ENCODE data around the gene ABCA6. TPM values are rescaled to one million over a fixed set of nuclear protein-coding genes. Genes with fewer than 3 reads are reported as not detected.

The ABCA6 gene
- total RNA-seq, 2 experiments from 2014 or later = 0.13 to 0.30 TPM

DNA sequence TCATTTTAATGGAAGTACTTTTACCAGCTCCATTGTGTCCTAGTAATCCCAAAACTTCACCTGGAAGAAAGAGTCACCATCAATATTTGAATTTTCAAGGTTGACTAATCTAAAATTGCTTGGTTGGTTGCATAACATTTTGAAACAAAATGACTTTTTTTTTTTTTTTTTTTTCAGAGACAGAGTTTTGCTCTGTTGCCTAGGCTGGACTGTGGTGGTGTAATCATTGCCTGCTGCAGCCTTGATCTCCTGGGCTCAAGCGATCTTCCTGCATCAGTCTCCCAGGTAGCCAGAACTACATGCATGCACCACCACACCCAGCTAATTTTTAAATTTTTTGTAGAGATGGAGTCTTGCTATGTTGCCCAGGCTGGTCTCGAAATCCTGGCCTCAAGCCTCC lies 12.6 kb upstream of the ABCA6 start:
- no peak overlapping the region for H3K4me3 Mint-ChIP-seq
- no peak for DNase-seq
- H3K4me1 Mint-ChIP-seq = no peaks in the 10 kb centered on the region
- H3K36me3 Mint-ChIP-seq (ENCODE audit: low read depth) = no peaks in the 10 kb centered on the region
- H3K27me3 Mint-ChIP-seq = no peaks in the 10 kb centered on the region
- no peaks in the 10 kb centered on the region for H3K9me3 Mint-ChIP-seq
- CTCF ChIA-PET = no interaction called here
- POLR2A ChIA-PET = no interaction called here
- no peak overlapping the region for H3K27ac Mint-ChIP-seq

DNA sequence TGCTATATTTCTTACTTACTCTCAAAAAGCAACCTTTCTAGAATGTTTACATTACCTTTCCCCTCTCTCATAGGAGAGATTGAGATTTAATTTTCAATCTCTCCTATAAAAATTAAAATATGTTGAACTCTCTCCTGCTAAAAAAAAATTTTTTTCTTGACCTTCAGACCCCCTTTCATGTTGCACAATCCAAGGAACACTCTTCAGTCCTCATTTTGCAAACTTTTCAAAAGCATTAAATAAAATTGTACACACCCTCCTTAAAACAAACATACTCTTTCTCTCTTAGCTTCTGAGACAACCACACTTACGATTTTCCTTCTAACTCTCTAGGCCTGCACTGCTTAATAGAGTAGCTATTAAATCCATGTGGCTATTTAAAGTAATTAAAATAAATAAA lies 8.6 kb upstream of the ABCA6 start:
- Mint-ChIP-seq H3K9me3 (no peaks in the 10 kb centered on the region), H3K27ac (no peak overlapping the region), H3K4me1 (no peaks in the 10 kb centered on the region), H3K36me3 (ENCODE audit: low read depth) (no peaks in the 10 kb centered on the region), H3K27me3 (no peaks in the 10 kb centered on the region), H3K4me3 (no peak overlapping the region)
- ChIA-PET POLR2A (no interaction called here), CTCF (no interaction called here)
- no peak for DNase-seq

DNA sequence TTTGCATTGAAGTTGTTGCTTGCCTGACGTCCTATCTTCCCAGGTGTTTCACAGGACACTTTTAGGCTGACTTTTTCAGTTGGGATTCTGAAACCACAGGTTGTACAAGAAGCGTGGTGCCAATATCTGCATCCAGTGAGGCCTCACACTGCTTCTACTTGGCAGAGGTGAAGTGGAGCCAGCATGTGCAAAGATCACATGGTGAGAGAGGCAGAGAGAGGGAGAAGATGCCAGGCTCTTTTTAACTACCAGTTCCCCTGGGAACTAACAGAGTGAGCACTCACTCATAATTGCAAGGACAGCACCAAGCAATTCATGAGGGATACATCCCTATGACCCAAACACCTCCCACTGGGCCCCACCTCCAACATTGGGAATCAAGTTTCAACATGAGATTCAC lies 5.8 kb upstream of the ABCA6 start:
- Mint-ChIP-seq H3K27me3 (no peaks in the 10 kb centered on the region), H3K4me3 (no peak overlapping the region), H3K27ac (no peak overlapping the region), H3K4me1 (no peaks in the 10 kb centered on the region), H3K9me3 (no peaks in the 10 kb centered on the region), H3K36me3 (ENCODE audit: low read depth) (no peaks in the 10 kb centered on the region)
- ChIA-PET POLR2A (no interaction called here), CTCF (no interaction called here)
- no peak for DNase-seq

DNA sequence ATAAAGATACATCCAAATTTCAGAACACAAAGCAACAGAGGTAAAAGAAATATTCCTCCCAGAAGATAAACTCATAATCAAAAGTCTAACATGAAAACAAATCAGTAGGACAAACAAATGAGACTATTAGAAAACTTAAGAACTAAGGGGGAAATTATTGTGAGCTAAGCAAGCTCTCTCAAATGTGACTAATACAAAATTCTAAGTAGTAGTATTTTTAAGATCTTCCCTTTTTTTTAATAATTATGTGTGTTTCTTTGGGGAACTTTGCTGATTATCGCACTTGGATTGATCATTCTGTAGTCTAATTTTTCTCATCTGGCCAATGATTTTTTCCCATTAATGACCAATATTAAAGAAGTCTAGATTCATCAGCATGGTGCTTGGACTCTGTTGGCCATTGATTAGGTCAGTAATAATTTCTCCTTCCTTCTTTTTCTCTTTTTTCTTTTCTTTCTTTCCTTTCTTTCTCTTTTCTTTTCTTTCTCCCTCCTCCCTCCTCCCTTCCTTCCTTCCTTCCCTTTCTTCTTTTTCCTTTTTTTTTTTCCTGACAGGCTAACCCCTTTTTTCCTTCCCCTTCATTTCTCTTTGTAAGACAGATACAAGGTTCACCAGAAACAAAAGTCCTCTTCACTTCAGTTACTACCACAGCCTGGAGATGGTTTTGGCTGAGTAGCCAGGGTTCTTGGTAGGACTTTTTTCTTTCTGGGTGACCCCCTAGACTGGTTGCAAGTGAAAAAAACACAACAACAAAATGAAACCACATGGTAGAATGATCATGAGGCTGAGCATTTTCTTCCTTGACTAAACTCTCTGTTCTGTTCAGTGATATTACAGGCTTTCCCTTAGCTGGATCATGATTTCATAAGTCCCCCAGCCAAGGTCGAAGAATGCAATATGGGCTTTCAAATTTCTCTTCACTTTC lies 2.9 kb upstream of the ABCA6 start:
- POLR2A ChIA-PET = no interaction called here
- H3K27ac Mint-ChIP-seq = no peak overlapping the region
- H3K9me3 Mint-ChIP-seq = no peaks in the 10 kb centered on the region
- H3K4me1 Mint-ChIP-seq = no peaks in the 10 kb centered on the region
- H3K36me3 Mint-ChIP-seq (ENCODE audit: low read depth) = no peaks in the 10 kb centered on the region
- no peak overlapping the region for H3K4me3 Mint-ChIP-seq
- CTCF ChIA-PET = no interaction called here
- no peak for DNase-seq
- peaks cover 4% of the 10 kb centered on the region for H3K27me3 Mint-ChIP-seq

DNA sequence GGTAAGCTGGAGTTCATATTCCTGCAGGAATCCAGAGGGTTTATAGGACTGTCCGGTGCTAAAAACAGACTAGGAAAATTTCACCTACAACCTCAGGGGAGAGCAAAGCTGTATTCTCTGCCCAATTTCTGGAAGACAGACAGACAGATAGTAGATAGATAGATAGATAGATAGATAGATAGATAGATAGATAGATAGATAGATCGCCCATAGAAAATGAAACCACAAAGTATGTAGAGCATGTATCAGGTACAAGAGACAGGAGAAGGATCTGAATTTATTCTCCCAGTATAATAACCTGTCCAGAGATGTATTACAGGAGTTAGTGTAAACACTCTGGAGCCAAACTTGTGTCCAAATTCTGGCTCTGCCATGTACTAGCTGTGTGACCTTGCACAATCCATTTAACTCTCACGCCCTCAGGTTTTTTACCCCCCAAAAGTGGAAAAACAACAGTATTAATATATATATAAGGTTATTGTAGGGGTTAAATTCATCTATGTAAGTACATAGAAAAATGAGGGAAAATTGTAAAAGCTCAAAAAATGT lies 2.1 kb upstream of the ABCA6 start:
- no peak for DNase-seq
- POLR2A ChIA-PET = no interaction called here
- Mint-ChIP-seq H3K36me3 (ENCODE audit: low read depth) (no peaks in the 10 kb centered on the region), H3K4me3 (no peak overlapping the region), H3K4me1 (no peaks in the 10 kb centered on the region), H3K9me3 (no peaks in the 10 kb centered on the region), H3K27ac (no peak overlapping the region), H3K27me3 (peaks cover 4% of the 10 kb centered on the region)
- CTCF ChIA-PET = no interaction called here

DNA sequence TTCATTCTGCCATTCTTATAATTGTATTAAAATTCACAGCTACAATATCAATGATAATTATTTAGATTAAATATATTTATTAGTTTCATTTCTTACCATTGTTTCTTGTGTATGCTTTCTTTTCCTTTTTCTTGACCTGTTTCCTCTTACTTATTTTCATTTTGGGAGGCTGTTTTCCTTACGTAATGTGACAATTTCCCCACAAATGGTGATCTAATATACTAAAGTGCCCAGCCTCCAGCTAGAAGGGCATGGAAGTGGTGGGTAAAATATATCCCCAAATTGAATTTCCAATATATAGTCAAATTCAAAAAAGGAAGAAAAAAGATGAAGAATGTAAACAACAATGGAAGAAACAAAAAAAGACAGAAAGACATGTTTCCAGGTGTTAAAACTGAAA lies 1.5 kb upstream of the ABCA6 start:
- Mint-ChIP-seq H3K36me3 (ENCODE audit: low read depth) (no peaks in the 10 kb centered on the region), H3K4me1 (no peaks in the 10 kb centered on the region), H3K27ac (no peak overlapping the region), H3K9me3 (no peaks in the 10 kb centered on the region), H3K27me3 (peaks cover 4% of the 10 kb centered on the region), H3K4me3 (no peak overlapping the region)
- no peak for DNase-seq
- ChIA-PET POLR2A (no interaction called here), CTCF (no interaction called here)

DNA sequence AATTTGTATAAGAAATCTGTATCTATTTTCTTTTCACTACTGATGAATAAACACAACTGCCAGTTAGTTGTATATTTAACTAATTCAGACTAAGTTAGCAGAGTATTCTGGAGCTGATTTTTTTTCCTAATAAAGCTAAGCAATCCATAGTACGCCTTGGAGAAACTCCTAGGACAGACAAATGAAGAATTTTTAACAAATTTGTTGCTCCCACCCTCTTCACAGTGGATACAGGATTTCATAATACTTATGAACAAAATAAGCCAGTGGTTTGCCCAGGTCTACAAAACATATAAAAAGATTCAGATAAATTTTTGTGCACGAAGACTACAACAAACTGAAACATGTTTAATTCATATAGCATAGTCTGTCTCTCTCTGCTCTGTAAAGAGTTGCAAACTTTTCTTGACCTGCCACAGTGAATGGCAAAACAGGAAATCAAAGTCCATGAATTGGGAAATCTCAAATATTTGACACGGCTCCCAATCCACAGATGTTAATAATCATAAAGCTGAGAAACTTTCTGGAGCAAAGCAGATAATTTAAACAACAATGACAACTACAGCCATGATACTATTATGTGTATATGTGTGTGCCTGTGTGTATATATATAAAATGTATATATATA lies 594 bp upstream of the ABCA6 start:
- no peak for DNase-seq
- H3K36me3 Mint-ChIP-seq (ENCODE audit: low read depth) = no peaks in the 10 kb centered on the region
- peaks cover 4% of the 10 kb centered on the region for H3K27me3 Mint-ChIP-seq
- H3K4me3 Mint-ChIP-seq = no peak overlapping the region
- CTCF ChIA-PET = no interaction called here
- no peaks in the 10 kb centered on the region for H3K9me3 Mint-ChIP-seq
- H3K4me1 Mint-ChIP-seq = no peaks in the 10 kb centered on the region
- POLR2A ChIA-PET = no interaction called here
- no peak overlapping the region for H3K27ac Mint-ChIP-seq

DNA sequence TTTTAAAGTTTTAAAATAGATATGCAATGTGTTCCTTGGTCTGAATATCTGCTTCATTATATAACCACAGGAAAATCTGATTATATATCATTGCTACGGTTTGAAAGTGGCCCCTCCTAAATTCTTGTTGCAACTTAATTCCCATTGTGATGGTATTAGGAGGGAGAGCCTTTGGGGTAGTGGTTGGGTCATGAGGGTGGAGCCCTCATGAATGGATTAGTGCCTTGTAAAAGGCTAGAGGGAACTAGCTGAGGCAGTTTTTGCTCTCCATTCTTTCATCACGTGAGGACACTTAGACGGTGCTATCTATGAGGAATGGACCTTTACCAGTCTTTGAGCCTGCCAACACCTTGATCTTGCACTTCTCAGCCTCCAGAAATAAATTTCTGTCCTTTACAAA lies 7.6 kb downstream of the ABCA6 start:
- H3K9me3 Mint-ChIP-seq = no peaks in the 10 kb centered on the region
- ChIA-PET CTCF (no interaction called here), POLR2A (no interaction called here)
- H3K4me3 Mint-ChIP-seq = no peak overlapping the region
- H3K36me3 Mint-ChIP-seq (ENCODE audit: low read depth) = no peaks in the 10 kb centered on the region
- no peaks in the 10 kb centered on the region for H3K4me1 Mint-ChIP-seq
- DNase-seq = no peak
- H3K27ac Mint-ChIP-seq = no peak overlapping the region
- no peaks in the 10 kb centered on the region for H3K27me3 Mint-ChIP-seq

DNA sequence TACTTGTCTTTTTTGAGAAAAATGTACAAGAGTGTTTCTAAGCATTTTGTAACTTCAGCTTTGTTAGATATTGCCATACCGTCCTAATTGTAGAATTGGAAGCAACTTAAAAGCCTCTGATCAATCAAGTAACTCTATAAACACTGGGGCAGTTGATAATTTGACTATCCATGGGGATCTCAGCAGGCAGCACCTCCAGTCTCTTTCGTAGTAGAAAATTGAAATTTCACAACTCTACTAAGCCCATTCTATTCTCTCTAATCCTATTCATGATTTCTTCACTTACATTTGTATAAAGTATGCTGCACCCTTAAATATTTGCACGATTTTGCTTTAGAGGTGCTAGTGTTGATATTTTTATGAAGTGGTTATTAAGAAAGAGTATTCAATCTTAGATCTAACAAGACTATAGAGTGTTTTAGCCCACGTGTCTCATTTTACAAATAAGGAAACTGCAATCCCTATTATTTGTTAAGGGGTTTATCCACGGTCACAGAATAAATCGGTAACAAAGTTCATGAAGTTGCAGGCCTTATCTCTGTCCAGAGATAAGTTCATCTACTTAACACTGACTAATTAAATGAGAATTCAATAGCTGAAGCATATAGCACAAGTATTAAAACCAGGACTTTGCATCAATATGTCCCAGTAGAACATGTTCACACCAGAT lies 10.9 kb downstream of the ABCA6 start:
- ChIA-PET CTCF (no interaction called here), POLR2A (no interaction called here)
- Mint-ChIP-seq H3K9me3 (no peaks in the 10 kb centered on the region), H3K4me1 (no peaks in the 10 kb centered on the region), H3K27me3 (no peaks in the 10 kb centered on the region), H3K36me3 (ENCODE audit: low read depth) (no peaks in the 10 kb centered on the region), H3K4me3 (no peak overlapping the region), H3K27ac (no peak overlapping the region)
- no peak for DNase-seq

DNA sequence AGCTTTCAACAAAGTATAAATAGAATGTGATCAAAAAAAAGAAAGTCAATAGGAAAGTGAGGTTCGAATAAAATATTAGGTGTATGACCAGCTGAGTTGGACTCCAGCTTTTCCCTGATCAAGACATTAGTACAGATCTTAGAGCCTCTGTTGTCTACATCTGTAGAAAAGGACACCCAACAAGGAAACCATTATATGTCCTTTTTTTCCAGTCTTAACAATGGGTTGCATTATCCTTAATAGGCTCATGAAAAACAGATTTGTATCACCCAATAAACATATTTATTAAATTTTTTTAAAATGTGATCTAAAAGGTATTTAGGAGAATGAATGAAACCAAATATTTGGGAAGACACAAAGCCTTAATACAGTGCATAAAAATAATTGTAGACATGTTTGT lies 18.1 kb downstream of the ABCA6 start:
- H3K4me1 Mint-ChIP-seq = no peaks in the 10 kb centered on the region
- no peaks in the 10 kb centered on the region for H3K27me3 Mint-ChIP-seq
- H3K27ac Mint-ChIP-seq = no peak overlapping the region
- CTCF ChIA-PET = no interaction called here
- POLR2A ChIA-PET = no interaction called here
- no peaks in the 10 kb centered on the region for H3K36me3 Mint-ChIP-seq (ENCODE audit: low read depth)
- DNase-seq = no peak
- no peak overlapping the region for H3K4me3 Mint-ChIP-seq
- no peaks in the 10 kb centered on the region for H3K9me3 Mint-ChIP-seq

DNA sequence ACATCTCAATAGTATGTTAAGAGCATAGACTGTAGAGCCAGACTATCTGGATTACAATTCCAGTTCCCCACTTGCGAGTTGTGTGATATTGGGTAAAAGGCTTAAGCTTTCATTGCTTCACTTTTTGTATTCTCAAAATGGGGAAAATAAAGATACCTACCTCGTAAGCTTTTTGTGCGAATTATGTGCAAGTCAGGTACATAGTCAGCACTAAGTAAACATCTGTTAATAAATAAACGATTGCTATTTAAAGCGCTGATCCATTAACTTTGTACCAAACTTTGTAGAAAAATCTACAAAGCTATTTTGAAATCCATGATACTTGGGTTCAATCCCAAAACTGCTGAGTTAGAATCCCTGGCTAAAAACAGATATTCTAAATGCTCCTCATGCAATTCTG lies 19.6 kb downstream of the ABCA6 start:
- POLR2A ChIA-PET = no interaction called here
- CTCF ChIA-PET = no interaction called here
- Mint-ChIP-seq H3K27me3 (no peaks in the 10 kb centered on the region), H3K4me1 (no peaks in the 10 kb centered on the region), H3K27ac (no peak overlapping the region), H3K9me3 (no peaks in the 10 kb centered on the region), H3K4me3 (no peak overlapping the region), H3K36me3 (ENCODE audit: low read depth) (no peaks in the 10 kb centered on the region)
- no peak for DNase-seq

DNA sequence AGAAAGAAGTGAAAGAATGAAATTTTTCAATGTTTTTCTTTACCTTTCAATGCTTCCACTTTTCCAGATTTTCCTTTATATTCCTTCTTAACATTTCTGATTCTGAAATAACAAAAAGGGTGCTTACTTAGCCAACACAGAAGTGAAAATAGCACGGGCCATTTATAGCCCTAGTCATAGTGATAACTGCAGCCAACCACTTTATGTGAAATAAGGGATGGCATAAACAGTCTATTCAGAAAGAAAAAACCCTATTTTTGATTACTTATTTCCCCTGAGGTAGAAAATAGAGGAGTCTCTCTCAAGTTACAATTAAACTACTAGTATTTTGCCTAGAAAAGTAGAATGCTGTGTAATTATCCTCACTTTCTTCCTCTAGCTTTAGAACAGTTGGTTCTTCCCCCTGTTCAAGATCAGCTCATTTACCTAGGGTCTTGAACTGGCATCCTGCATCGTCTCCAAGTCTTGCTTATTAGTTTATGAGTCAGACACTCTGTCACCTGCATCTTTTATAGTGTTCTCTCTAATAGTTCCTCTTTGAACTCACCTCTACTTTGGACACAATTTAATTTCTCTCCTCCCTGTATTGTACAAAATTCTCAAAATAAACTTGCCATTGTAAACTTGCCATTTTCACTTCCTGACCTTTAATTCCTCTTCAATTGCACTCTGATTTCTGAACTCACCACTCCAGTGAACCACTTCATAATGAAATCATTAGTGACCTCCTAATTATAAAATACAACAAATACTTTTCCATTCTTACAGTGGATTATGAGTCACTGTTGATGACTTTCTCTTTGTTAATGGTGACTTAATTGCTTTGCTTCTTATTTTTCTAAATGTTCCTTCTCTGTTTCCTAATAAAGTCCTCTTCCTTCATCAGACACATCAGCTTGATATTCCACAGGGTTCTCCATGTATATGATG lies 23.6 kb downstream of the ABCA6 start:
- DNase-seq = no peak
- POLR2A ChIA-PET = no interaction called here
- no peaks in the 10 kb centered on the region for H3K4me1 Mint-ChIP-seq
- no peak overlapping the region for H3K4me3 Mint-ChIP-seq
- H3K9me3 Mint-ChIP-seq = no peaks in the 10 kb centered on the region
- H3K27me3 Mint-ChIP-seq = no peaks in the 10 kb centered on the region
- H3K36me3 Mint-ChIP-seq (ENCODE audit: low read depth) = no peaks in the 10 kb centered on the region
- H3K27ac Mint-ChIP-seq = no peak overlapping the region
- CTCF ChIA-PET = no interaction called here

DNA sequence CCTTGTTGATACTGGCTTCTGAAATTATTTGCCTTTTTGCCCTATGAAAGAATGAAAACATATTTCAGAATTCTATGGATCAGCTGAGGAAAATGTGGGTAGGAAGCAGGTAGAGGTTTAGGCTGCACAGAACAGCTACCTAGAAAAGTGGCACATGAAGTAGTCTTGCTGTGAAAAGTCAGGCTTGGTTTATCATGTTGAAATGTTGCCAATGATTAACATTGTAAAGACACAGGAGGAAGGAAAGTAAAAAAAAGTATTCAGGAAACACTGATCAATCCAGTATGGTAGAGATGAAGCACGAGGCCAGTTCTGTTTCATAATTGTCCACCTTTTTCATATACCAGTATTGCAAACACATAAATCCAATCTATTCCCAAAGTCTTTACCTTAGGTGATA lies 29.9 kb downstream of the ABCA6 start:
- ChIA-PET CTCF (no interaction called here), POLR2A (no interaction called here)
- Mint-ChIP-seq H3K36me3 (ENCODE audit: low read depth) (no peaks in the 10 kb centered on the region), H3K4me1 (no peaks in the 10 kb centered on the region), H3K9me3 (no peaks in the 10 kb centered on the region), H3K4me3 (no peak overlapping the region), H3K27ac (no peak overlapping the region), H3K27me3 (no peaks in the 10 kb centered on the region)
- no peak for DNase-seq

Data from activated CD4-positive, alpha-beta memory T cell treated with anti-CD3 and anti-CD28 coated beads, Interleukin-2, amount 10 ng/mL, durations not matched to agents 7 days and 5 days (primary cell).